Measurements from ENCODE around the gene NEDD1.

DNA sequence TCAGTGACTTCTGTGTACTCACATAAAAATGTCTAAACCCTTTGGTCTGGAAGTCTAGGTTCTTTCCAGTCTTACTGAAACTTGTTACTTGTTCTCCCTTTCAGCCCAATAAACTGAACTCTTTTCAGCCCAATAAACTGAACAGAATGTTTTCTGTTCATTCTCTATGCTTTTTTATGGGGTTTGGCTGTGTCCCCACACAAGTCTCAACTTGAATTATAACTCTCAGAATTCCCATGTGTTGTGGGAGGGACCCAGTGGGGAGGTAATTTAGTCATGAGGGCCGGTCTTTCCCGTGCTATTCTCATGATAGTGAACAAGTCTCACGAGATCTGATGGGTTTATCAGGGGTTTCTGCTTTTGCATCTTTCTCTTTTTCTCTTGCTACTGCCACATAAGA lies 15.0 kb upstream of the NEDD1 start:
- TF ChIP-seq, protein P1, sequence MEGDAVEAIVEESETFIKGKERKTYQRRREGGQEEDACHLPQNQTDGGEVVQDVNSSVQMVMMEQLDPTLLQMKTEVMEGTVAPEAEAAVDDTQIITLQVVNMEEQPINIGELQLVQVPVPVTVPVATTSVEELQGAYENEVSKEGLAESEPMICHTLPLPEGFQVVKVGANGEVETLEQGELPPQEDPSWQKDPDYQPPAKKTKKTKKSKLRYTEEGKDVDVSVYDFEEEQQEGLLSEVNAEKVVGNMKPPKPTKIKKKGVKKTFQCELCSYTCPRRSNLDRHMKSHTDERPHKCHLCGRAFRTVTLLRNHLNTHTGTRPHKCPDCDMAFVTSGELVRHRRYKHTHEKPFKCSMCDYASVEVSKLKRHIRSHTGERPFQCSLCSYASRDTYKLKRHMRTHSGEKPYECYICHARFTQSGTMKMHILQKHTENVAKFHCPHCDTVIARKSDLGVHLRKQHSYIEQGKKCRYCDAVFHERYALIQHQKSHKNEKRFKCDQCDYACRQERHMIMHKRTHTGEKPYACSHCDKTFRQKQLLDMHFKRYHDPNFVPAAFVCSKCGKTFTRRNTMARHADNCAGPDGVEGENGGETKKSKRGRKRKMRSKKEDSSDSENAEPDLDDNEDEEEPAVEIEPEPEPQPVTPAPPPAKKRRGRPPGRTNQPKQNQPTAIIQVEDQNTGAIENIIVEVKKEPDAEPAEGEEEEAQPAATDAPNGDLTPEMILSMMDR (IDR thresholded peaks at IDR 0.05), result no peak
- no peak for TF ChIP-seq POLR2A (IDR thresholded peaks at IDR 0.05)

All from lower leg skin (tissue), 3 donors.